Right lobe of liver (tissue), 6 donors: ENCODE data around the gene ING5. TPM values are rescaled to one million over a fixed set of nuclear protein-coding genes. Genes with fewer than 3 reads are reported as not detected.

Experiments used
- ATAC-seq, 4 donors: fragments of 200-7000 bp; cut with Tn5 transposase; one replicate each; pipeline ENCODE4 v1.9.1; 2020; ENCODE audit warnings: mild to moderate bottlenecking in 4 of 4, moderate library complexity in 4 of 4
- DNase-seq, 3 donors: peaks; one replicate each; pipeline ENCODE4 v3.0.0-alpha.2; 2020
- H3K27ac ChIP-seq, 3 donors: fragments of 200-600 bp; one replicate each; pipeline ENCODE4 v1.8.0; 2022
- H3K27me3 ChIP-seq, 2 donors: fragments of 200-600 bp; one replicate each; pipeline ENCODE4 v1.8.0; 2022
- H3K36me3 ChIP-seq, 4 donors: fragments of 200-600 bp; sonication (generic) in 1 of 4; one replicate each; pipeline versions ENCODE4 v1.5.1 to v1.8.0; 2017 to 2022; ENCODE audit warnings: control low read depth in 1 of 4
- H3K4me1 ChIP-seq, 4 donors: fragments of 200-600 bp; sonication (generic) in 1 of 4; one replicate each; pipeline versions ENCODE4 v1.5.1 to v1.8.0; 2017 to 2022; ENCODE audit warnings: control low read depth in 1 of 4
- H3K4me3 ChIP-seq, 3 donors: fragments of 200-600 bp; one replicate each; pipeline ENCODE4 v1.8.0; 2022
- H3K9me3 ChIP-seq, 4 donors: fragments of 200-600 bp; sonication (generic) in 1 of 4; one replicate each; pipeline versions ENCODE4 v1.5.1 to v1.8.0; 2017 to 2022; ENCODE audit warnings: control low read depth in 1 of 4
- CTCF ChIP-seq, 4 donors: fragments of 200-600 bp in 3 of 4; fragments of 450-650 bp in 1 of 4; IDR thresholded peaks; one replicate each; pipeline versions ENCODE4 v1.5.1 to v1.8.0; 2016 to 2022; ENCODE audit warnings: antibody characterized with exemption in 4 of 4, mild to moderate bottlenecking in 2 of 4
- POLR2A ChIP-seq: fragments of 450-650 bp; IDR thresholded peaks from one replicate; pipeline ENCODE4 v1.6.1; 2017; ENCODE audit warnings: antibody characterized with exemption, mild to moderate bottlenecking
- WGBS: methylation state at CpG from one replicate; pipeline ENCODE4 v1.1.6; 2018; ENCODE audit warnings: low coverage, low lambda C conversion rate; ENCODE audit not compliant: insufficient coverage; ENCODE audit errors: missing lambda C conversion rate; 5-methylcytosine and 5-hydroxymethylcytosine counted together
- intact Hi-C, 2 donors: fragments of 100-400 bp; cut with DNase I; formaldehyde crosslinking; loops; one replicate each; pipeline versions ENCODE4 v1.11.2 to v1.14.1; 2022
- total RNA-seq, 6 experiments: library from RNA; depleted of rRNA in 2 of 6; stranded (reverse); fragments of >200 nt in 2 of 6; fragmentation: NEBNext Ultra II Directional in 3 of 6; extraction: Animal tissue kit (Norgen Biotek cat#: 25700) in 3 of 6; gene quantifications; one replicate each; pipeline versions ENCODE4 v1.1.0 to v1.2.4, GENCODE V29; 2016 to 2023
- donor health status: DM: no; HTN: yes; CAD: no.
- donor health status: DM: no; HTN: no; CAD: no.
- donor health status: DM: no; HTN: no; CAD: no.
- donor health status: DM: no; HTN: yes; CAD: no.
- donor health status: DM: no; HTN: yes; CAD: no.

ING5 gene
- total RNA-seq, 6 experiments from 2014 or later = 8.2 to 20.3 (median 13.0) TPM

DNA sequence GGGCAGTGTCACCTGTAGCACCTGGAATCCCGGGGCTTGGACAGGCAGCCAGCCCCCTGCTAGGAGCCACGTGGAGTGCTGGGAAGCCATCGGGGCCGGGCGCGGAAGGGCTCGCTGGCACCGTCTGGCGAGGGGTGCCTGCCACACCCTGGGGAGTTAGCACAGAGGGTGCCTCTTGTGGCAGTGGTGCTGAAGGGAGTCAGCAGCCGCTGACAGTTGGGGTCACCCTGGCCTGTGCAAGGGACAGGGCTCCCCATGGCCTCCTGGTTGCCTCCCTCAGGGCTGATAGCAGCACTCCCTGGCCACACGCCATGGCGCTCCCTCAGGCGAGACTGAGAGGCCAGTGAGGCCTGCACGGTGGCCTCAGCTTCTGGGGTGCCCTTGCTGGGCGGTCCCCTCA, 18.7 kb downstream of the ING5 start:
- DNase-seq = no peak
- intact Hi-C loops = loop anchor here in 1 of 2 donors (10.0 kb wide), 1 partner anchor 144 kb away; the partner anchor contains the start of gene RTP5

GRCh38 chr2:241721852-241722251, 20.0 kb downstream of the ING5 start:
- H3K27me3 ChIP-seq = no peaks in the 10 kb centered on the region
- H3K36me3 ChIP-seq = peaks cover 0 to 26% (median 5%) of the 10 kb centered on the region in 4 donors
- peaks cover 0 to 3% (median 0%) of the 10 kb centered on the region in 4 donors for H3K9me3 ChIP-seq
- no peak overlapping the region for H3K27ac ChIP-seq
- TF ChIP-seq POLR2A = no peak
- TF ChIP-seq CTCF (IDR thresholded peaks at IDR 0.05) = no peak
- 84% methylated on average over 5 of the region's 12 CpGs for WGBS
- no peak overlapping the region for H3K4me3 ChIP-seq
- no peaks in the 10 kb centered on the region for H3K4me1 ChIP-seq
- ATAC-seq = no peak
- DNase-seq = no peak
- intact Hi-C loops = loop anchor here in 1 of 2 donors (10.0 kb wide), 1 partner anchor 143 kb away; the partner anchor contains the start of gene RTP5

More for the DNA sequence above, 18.7 kb downstream of the ING5 start:
- ATAC-seq = peak in 1 of 4 donors; percentile 4
- Histone ChIP-seq H3K27ac (no peak overlapping the region), H3K9me3 (peaks cover 0 to 3% (median 0%) of the 10 kb centered on the region in 4 donors), H3K4me3 (no peak overlapping the region), H3K36me3 (peaks cover 0 to 34% (median 5%) of the 10 kb centered on the region in 4 donors), H3K27me3 (no peaks in the 10 kb centered on the region), H3K4me1 (no peaks in the 10 kb centered on the region)
- TF ChIP-seq POLR2A (no peak), CTCF (IDR thresholded peaks at IDR 0.05) (no peak)
- 92% methylated on average over 5 of the region's 15 CpGs for WGBS

GRCh38 chr2:241722896-241723454, 21.1 kb downstream of the ING5 start:
- TF ChIP-seq POLR2A (no peak), CTCF (IDR thresholded peaks at IDR 0.05) (no peak)
- no peaks in the 10 kb centered on the region for H3K27me3 ChIP-seq
- DNase-seq (no peak), ATAC-seq (no peak)
- H3K4me1 ChIP-seq = no peaks in the 10 kb centered on the region
- no peak overlapping the region for H3K4me3 ChIP-seq
- peaks cover 0 to 26% (median 5%) of the 10 kb centered on the region in 4 donors for H3K36me3 ChIP-seq
- H3K27ac ChIP-seq = no peak overlapping the region
- peaks cover 0 to 3% (median 0%) of the 10 kb centered on the region in 4 donors for H3K9me3 ChIP-seq
- 96% methylated on average over 9 of the region's 21 CpGs for WGBS
- intact Hi-C loops = loop anchor here in 1 of 2 donors (10.0 kb wide), 1 partner anchor 142 kb away; the partner anchor contains the start of gene RTP5

- H3K27ac ChIP-seq = no peak overlapping the region
- no CpG with 5 or more reads among the region's 41 CpGs for WGBS
- peaks cover 0 to 3% (median 0%) of the 10 kb centered on the region in 4 donors for H3K9me3 ChIP-seq
- H3K36me3 ChIP-seq = peaks cover 0 to 21% (median 3%) of the 10 kb centered on the region in 4 donors
- H3K4me1 ChIP-seq = no peaks in the 10 kb centered on the region
- H3K27me3 ChIP-seq = no peaks in the 10 kb centered on the region
- DNase-seq (no peak), ATAC-seq (peak in 1 of 4 donors; percentile 4)
- intact Hi-C loops = loop anchor here in 1 of 2 donors (10.0 kb wide), 1 partner anchor 140 kb away; the partner anchor contains the start of gene RTP5
- no peak overlapping the region for H3K4me3 ChIP-seq
- peak in 3 of 4 donors; percentile 10 to 26 (median 24) for TF ChIP-seq CTCF (IDR thresholded peaks at IDR 0.05)
- no peak for TF ChIP-seq POLR2A
These were observed 22.6 kb downstream of the ING5 start for GRCh38 chr2:241724259-241724974.
